NCI-H2081 (cell line): ENCODE results near the gene SPTBN5.

Experiments used
- DNase-seq, 2 experiments: peaks; one replicate each; lab custom pipeline; 2025; lab: John Stamatoyannopoulos, UW

The SPTBN5 gene

GRCh38 chr15:41893422-41894250 lies at the start of gene SPTBN5:
TSS of gene SPTBN5 (minus strand) at chr15:41894053. CDS start at chr15:41893497, 556 bp downstream.
- no peak for DNase-seq

- no peak for DNase-seq
Measured at GRCh38 chr15:41942886-41943285, 49.0 kb upstream of the SPTBN5 start.

- no peak for DNase-seq
Measured at GRCh38 chr15:41941644-41942415, 48.0 kb upstream of the SPTBN5 start.

GRCh38 chr15:41940441-41940857 lies 46.6 kb upstream of the SPTBN5 start:
- DNase-seq: no peak

- DNase-seq: no peak
Measured at GRCh38 chr15:41939986-41940385, 46.1 kb upstream of the SPTBN5 start.

GRCh38 chr15:41937568-41937923 lies 43.7 kb upstream of the SPTBN5 start:
- DNase-seq: no peak

- no peak for DNase-seq
Measured at GRCh38 chr15:41936649-41937567, 43.1 kb upstream of the SPTBN5 start.

- no peak for DNase-seq
Measured at GRCh38 chr15:41936155-41936554, 42.3 kb upstream of the SPTBN5 start.

GRCh38 chr15:41935566-41936020 lies 41.7 kb upstream of the SPTBN5 start:
- DNase-seq: no peak

GRCh38 chr15:41934843-41935242 lies 41.0 kb upstream of the SPTBN5 start:
- DNase-seq: no peak

GRCh38 chr15:41933771-41934170 lies 39.9 kb upstream of the SPTBN5 start:
- no peak for DNase-seq

GRCh38 chr15:41933326-41933725 lies 39.5 kb upstream of the SPTBN5 start:
- DNase-seq: no peak

- no peak for DNase-seq
Measured at GRCh38 chr15:41932511-41933289, 38.8 kb upstream of the SPTBN5 start.

- no peak for DNase-seq
Measured at GRCh38 chr15:41932101-41932500, 38.2 kb upstream of the SPTBN5 start.

- no peak for DNase-seq
Measured at GRCh38 chr15:41930867-41931222, 37.0 kb upstream of the SPTBN5 start.

- no peak for DNase-seq
Measured at GRCh38 chr15:41930221-41930866, 36.5 kb upstream of the SPTBN5 start.

- no peak for DNase-seq
Measured at GRCh38 chr15:41928637-41929620, 35.1 kb upstream of the SPTBN5 start.

- no peak for DNase-seq
Measured at GRCh38 chr15:41928100-41928499, 34.2 kb upstream of the SPTBN5 start.

GRCh38 chr15:41927536-41927935 lies 33.7 kb upstream of the SPTBN5 start:
- no peak for DNase-seq
